ENCODE measurements around the gene ARHGEF33. TPM values are rescaled to one million over a fixed set of nuclear protein-coding genes. Genes with fewer than 3 reads are reported as not detected.

The ARHGEF33 gene
- total and polyA plus RNA-seq, 8 donors, result under 0.01 to 2.0 (median 0.61) TPM; not detected in 1

GRCh38 chr2:38981670-38982357 is 92.1 kb downstream of the ARHGEF33 start:
- H3K4me3 ChIP-seq, result no peak overlapping the region
- H3K36me3 ChIP-seq, result peaks cover 10 to 43% (median 38%) of the 10 kb centered on the region in 4 donors
- no peaks in the 10 kb centered on the region for H3K4me1 ChIP-seq
- no peak for TF ChIP-seq EP300 (IDR thresholded peaks at IDR 0.05)
- TF ChIP-seq POLR2A (IDR thresholded peaks at IDR 0.05), result no peak
- TF ChIP-seq CTCF (IDR thresholded peaks at IDR 0.05), result no peak
- no peak for TF ChIP-seq POLR2AphosphoS5 (IDR thresholded peaks at IDR 0.05)
- no peaks in the 10 kb centered on the region for H3K27me3 ChIP-seq
- no peak overlapping the region for H3K27ac ChIP-seq
- H3K9me3 ChIP-seq, result no peaks in the 10 kb centered on the region
- WGBS, 5 donors, result 82 to 91% (median 86%) methylated on average over 8 of the region's 8 CpGs
- no peak for DNase-seq
- intact Hi-C loops (cut with DNase I; ENCODE audit: low total_unique reads), result no loop called here

GRCh38 chr2:38982498-38982897 is 92.8 kb downstream of the ARHGEF33 start:
- 93 to 98% (median 97%) methylated on average over 1 of the region's 1 CpG for WGBS, 5 donors
- DNase-seq, result no peak
- no peak overlapping the region for H3K4me3 ChIP-seq
- intact Hi-C loops (cut with DNase I; ENCODE audit: low total_unique reads), result no loop called here
- H3K27ac ChIP-seq, result no peak overlapping the region
- peaks cover 10 to 50% (median 44%) of the 10 kb centered on the region in 4 donors for H3K36me3 ChIP-seq
- no peaks in the 10 kb centered on the region for H3K27me3 ChIP-seq
- H3K4me1 ChIP-seq, result no peaks in the 10 kb centered on the region
- H3K9me3 ChIP-seq, result no peaks in the 10 kb centered on the region
- TF ChIP-seq POLR2A (IDR thresholded peaks at IDR 0.05), result no peak
- no peak for TF ChIP-seq EP300 (IDR thresholded peaks at IDR 0.05)
- TF ChIP-seq CTCF (IDR thresholded peaks at IDR 0.05), result no peak
- TF ChIP-seq POLR2AphosphoS5 (IDR thresholded peaks at IDR 0.05), result no peak

GRCh38 chr2:38988716-38989115 is 99.0 kb downstream of the ARHGEF33 start:
- no peaks in the 10 kb centered on the region for H3K9me3 ChIP-seq
- intact Hi-C loops (cut with DNase I; ENCODE audit: low total_unique reads), result no loop called here
- 95 to 100% (median 97%) methylated on average over 1 of the region's 1 CpG for WGBS, 5 donors
- H3K27ac ChIP-seq, result no peak overlapping the region
- no peak overlapping the region for H3K4me3 ChIP-seq
- H3K27me3 ChIP-seq, result no peaks in the 10 kb centered on the region
- TF ChIP-seq POLR2AphosphoS5 (IDR thresholded peaks at IDR 0.05) (no peak), EP300 (IDR thresholded peaks at IDR 0.05) (no peak), CTCF (IDR thresholded peaks at IDR 0.05) (no peak), POLR2A (IDR thresholded peaks at IDR 0.05) (no peak)
- no peak for DNase-seq
- no peaks in the 10 kb centered on the region for H3K4me1 ChIP-seq
- peaks cover 16 to 90% (median 72%) of the 10 kb centered on the region in 4 donors for H3K36me3 ChIP-seq

- Histone ChIP-seq H3K9me3 (no peaks in the 10 kb centered on the region), H3K36me3 (peaks cover 11 to 90% (median 71%) of the 10 kb centered on the region in 4 donors), H3K27ac (no peak overlapping the region), H3K4me1 (no peaks in the 10 kb centered on the region), H3K4me3 (no peak overlapping the region), H3K27me3 (no peaks in the 10 kb centered on the region)
- WGBS, 5 donors, result 77 to 95% (median 86%) methylated on average over 2 of the region's 2 CpGs
- intact Hi-C loops (cut with DNase I; ENCODE audit: low total_unique reads), result no loop called here
- TF ChIP-seq EP300 (IDR thresholded peaks at IDR 0.05) (no peak), POLR2AphosphoS5 (IDR thresholded peaks at IDR 0.05) (no peak), POLR2A (IDR thresholded peaks at IDR 0.05) (no peak)
- no peak for DNase-seq
These were observed 102.2 kb downstream of the ARHGEF33 start for GRCh38 chr2:38991899-38992298.

GRCh38 chr2:38997781-38998180 is 108.1 kb downstream of the ARHGEF33 start:
- no peaks in the 10 kb centered on the region for H3K9me3 ChIP-seq
- no peaks in the 10 kb centered on the region for H3K27me3 ChIP-seq
- peaks cover 24 to 99% (median 94%) of the 10 kb centered on the region in 4 donors for H3K36me3 ChIP-seq
- intact Hi-C loops (cut with DNase I; ENCODE audit: low total_unique reads), result no loop called here
- WGBS, 5 donors, result 41 to 71% (median 54%) methylated on average over 4 of the region's 4 CpGs
- no peak overlapping the region for H3K4me3 ChIP-seq
- peak in 1 of 3 donors; percentile 57 for TF ChIP-seq POLR2AphosphoS5 (IDR thresholded peaks at IDR 0.05)
- no peak for TF ChIP-seq POLR2A (IDR thresholded peaks at IDR 0.05)
- peak overlapping the region in 1 of 5 donors; percentile 25 for H3K27ac ChIP-seq
- no peaks in the 10 kb centered on the region for H3K4me1 ChIP-seq
- peak in 1 of 2 donors; percentile 55 for DNase-seq
